GM12872 (cell line): Measurements from ENCODE around the gene HELZ2.
A peak's percentile ranks its signal among the peaks of the same experiment; 100 is the strongest.

Experiments
- TF ChIP-seq, protein P1 (sequence below): IDR thresholded peaks from 3 replicates; pipeline ENCODE4 v1.5.1; 2011; ENCODE audit warnings: low read depth, mild to moderate bottlenecking, low read length, moderate library complexity; ENCODE audit not compliant: insufficient read depth

Gene HELZ2

DNA sequence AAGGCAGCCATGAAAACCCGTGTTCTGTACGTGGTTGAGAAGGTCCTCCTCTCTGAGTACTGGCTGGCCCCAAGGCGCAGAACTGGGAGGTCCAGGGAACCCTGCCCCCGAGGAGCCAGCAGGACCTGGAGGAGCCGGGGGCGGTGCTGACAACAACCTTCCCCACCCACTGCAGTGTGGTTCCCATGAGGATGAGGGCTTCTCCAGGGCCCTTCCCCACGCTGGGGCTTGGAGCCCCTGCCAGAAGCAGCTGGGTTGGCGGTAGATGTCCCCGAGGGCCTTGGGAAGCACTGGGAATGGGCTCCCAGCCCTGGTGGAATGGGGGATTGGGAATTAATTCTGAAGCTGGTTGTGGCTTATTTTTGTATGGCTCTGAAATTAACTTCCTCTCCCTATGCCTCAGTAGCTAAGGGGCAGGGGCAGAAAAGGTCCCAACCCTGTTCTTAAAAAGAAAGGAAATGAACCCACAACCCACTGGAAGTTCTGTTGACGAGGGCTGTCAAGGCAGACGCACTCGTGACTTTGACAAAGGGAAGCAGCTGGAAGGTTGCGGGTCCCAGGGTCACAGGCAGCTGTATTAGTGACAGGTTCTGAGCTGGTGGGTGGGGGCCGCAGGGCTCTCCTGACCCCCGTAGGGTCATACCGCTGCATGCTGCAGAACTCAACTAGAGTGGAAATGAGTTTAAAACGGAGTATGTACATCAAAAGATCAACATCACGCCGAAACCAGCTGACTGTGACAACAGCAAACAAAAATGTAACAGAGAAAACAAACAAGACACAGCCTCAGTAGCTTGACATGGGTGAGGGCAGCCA is 13.9 kb upstream of the HELZ2 start:
- TF ChIP-seq, protein P1, sequence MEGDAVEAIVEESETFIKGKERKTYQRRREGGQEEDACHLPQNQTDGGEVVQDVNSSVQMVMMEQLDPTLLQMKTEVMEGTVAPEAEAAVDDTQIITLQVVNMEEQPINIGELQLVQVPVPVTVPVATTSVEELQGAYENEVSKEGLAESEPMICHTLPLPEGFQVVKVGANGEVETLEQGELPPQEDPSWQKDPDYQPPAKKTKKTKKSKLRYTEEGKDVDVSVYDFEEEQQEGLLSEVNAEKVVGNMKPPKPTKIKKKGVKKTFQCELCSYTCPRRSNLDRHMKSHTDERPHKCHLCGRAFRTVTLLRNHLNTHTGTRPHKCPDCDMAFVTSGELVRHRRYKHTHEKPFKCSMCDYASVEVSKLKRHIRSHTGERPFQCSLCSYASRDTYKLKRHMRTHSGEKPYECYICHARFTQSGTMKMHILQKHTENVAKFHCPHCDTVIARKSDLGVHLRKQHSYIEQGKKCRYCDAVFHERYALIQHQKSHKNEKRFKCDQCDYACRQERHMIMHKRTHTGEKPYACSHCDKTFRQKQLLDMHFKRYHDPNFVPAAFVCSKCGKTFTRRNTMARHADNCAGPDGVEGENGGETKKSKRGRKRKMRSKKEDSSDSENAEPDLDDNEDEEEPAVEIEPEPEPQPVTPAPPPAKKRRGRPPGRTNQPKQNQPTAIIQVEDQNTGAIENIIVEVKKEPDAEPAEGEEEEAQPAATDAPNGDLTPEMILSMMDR = no peak

DNA sequence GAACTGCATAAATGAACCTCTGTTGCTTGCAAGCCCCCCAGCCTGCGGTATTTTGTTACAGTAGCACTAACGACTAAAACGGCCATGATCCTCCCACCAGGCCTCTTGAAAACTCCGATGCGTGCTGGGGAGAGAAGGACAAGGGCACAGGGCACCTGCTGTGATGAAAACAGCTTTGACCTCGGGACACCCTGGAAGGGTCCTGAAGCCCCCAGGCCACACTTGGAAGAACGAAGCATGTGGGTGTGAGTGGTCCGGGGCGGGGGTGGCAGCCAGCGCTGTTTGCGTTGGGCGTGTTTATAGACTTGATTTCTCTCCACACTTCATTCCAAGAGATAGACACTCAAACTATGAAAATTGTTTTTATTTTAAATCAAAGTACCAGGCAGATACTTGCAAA is 13.2 kb upstream of the HELZ2 start:
- TF ChIP-seq, protein P1 = no peak

DNA sequence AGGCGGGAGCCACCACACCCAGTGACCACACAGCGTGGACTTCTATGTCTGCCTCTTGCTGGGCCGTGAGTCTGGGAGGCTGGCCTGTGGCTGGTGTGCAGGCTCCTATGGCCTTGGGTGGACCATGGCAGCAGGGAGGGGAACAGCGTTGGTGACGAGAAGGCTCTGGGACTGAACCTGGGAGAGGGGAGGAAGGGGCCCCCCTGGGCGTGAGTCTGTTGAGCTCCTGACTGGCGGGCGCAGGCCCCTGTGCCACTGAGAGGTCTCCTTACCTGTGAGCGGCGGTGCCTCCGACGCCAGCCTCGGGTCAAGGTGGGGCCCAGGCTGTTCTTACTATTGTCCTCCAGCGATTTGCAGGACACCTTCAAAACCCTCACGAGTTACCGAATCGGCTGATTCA is 12.8 kb upstream of the HELZ2 start:
- TF ChIP-seq, protein P1 = no peak

DNA sequence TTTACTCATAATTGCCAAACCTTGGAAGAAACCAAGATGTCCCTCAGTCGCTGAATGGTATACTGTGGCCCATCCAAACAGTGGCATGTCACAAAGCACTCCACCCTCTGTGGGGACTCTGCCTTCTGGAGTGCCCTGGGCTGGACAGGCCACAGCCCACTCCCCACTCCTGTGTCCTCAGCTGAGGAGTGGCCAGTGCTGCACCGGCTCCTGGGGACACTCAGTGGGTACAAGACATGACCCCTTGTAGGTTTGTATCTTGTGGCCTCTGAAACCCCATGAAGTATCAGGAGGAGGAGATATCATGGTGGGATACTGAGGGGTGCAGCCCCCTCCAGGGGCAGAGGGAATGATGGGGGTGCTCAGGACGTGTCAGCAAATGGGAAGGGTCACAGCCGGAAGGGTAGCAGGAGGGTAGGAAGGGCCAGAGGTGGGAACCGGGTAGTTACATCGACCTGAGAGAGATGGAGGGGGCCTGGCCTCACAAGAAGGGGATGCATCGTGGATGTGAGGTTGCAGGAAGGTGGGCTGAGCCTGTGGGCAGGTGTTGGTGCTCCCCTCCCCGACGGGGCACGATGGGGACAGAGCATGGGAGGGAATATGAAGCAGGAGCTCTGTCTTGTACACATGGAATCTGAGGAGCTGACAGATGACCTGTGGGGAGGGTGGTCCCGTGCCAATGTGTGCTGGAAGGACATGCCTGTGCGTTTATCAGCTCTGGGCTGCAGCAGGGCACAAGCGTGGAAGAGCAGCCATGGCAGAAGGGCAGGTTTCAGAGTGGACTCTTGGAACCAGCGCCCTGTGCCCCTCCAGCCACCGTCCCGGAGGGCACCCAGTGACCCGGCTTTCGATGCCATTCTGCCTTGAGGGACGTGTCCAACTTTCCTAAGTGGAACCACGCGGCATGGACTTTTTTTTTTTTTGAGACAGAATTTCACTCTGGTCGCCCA is 11.9 kb upstream of the HELZ2 start:
- TF ChIP-seq, protein P1 = no peak

DNA sequence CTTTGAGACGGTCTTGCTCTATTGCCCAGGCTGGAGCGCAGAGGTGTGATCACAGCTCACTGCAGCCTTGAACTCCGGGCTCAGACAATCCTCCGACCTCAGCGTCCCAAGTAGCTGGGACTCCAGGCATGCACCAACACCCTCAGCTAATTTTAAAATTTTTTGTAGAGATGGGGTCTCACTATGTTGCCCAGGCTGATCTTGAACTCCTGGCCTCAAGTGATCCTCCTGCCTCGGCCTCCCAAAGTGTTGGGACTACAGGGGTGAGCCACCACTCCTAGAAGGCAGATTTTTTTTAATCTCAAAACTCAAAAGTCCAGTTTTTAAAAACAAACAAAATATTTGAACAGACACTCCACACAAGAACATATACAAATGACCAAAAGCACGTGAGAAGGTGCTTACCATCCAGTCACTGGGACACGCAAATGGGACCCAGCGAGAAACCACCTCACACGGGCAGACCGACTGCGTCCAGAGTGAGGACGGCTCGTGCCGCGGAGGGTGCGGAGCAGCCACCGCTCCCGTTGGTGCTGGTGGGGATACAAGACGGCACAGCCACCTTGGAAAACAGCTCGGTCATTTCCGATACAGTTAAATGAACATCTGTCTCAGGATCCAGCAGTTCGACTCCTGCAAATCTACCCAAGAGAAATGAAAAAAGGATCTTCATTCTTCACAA is 8.5 kb upstream of the HELZ2 start:
- TF ChIP-seq, protein P1 = no peak

DNA sequence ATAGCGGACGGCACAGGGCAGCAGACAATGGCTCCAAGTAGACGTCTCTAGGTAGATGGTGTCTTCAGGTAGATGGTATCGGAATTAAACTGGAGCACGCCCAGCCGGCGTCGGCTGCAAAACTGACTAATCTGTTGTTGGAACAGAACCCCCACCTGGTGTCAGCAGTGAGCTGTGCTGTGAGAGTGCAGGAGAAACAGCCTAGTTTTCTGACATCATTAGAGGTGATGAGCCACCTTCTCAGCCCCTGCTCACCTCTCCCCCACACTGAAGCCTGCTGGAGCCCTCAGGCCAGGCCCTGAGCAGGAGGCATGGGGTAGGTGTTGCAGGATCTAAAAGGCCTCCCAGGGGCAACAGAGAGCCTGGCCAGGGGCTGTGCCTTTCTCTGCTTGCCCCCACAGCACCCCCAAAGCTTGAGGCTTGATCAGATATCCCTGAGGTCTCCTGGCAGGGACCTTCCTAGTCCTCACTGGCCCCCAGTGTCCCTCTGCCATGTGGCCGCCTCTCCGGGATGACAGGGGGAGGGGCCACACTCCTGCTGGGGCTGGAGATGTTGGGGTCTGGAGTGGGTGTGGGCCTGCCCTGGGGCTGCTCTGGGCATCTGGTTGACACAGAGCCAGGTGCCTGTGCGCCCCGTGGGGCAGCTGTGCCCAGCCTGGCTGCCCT is 6.9 kb upstream of the HELZ2 start:
- TF ChIP-seq, protein P1 = peak; percentile 73
